ENCODE results near the gene PDZRN4. TPM values are rescaled to one million over a fixed set of nuclear protein-coding genes. Genes with fewer than 3 reads are reported as not detected.

The PDZRN4 gene
- total RNA-seq, 1 experiment from 2014 or later, result not detected

GRCh38 chr12:41589878-41590277 lies 401.8 kb downstream of the PDZRN4 start:
- Histone ChIP-seq H3K36me3 (ENCODE audit: insufficient read depth, low read length, poor library complexity, severe bottlenecking) (no peaks in the 10 kb centered on the region), H3K4me1 (ENCODE audit: insufficient read depth, low read length, poor library complexity, severe bottlenecking) (no peaks in the 10 kb centered on the region), H3K9me3 (ENCODE audit: low read depth, low read length, poor library complexity, severe bottlenecking) (no peaks in the 10 kb centered on the region), H3K27me3 (replicated peaks; ENCODE audit: insufficient read depth, low read depth, low read length, poor library complexity) (no peaks in the 10 kb centered on the region), H3K4me3 (ENCODE audit: low read depth, low read length, poor library complexity, severe bottlenecking) (no peak overlapping the region), H3K27ac (ENCODE audit: low read depth, low read length, poor library complexity, severe bottlenecking) (no peak overlapping the region)
- DNase-seq (ENCODE audit: low spot score), result no peak
- ChIA-PET POLR2A (ENCODE audit: low non-redundant PET) (no interaction called here), CTCF (no interaction called here)
- no TSS peak for BruUV-seq (replicated peaks)
- TF ChIP-seq EZH2 (IDR thresholded peaks at IDR 0.05; ENCODE audit: borderline replicate concordance, low read depth, low read length, poor library complexity, severe bottlenecking) (no peak), CTCF (conservative IDR thresholded peaks at IDR 0.05; ENCODE audit: low read depth, low read length) (no peak)
- intact Hi-C loops (cut with micrococcal nuclease; ENCODE audit: unreplicated experiment), result no loop called here

- no TSS peak for BruUV-seq (replicated peaks)
- Histone ChIP-seq H3K27me3 (replicated peaks; ENCODE audit: insufficient read depth, low read depth, low read length, poor library complexity) (no peaks in the 10 kb centered on the region), H3K36me3 (ENCODE audit: insufficient read depth, low read length, poor library complexity, severe bottlenecking) (no peaks in the 10 kb centered on the region), H3K4me1 (ENCODE audit: insufficient read depth, low read length, poor library complexity, severe bottlenecking) (no peaks in the 10 kb centered on the region), H3K4me3 (ENCODE audit: low read depth, low read length, poor library complexity, severe bottlenecking) (no peak overlapping the region), H3K9me3 (ENCODE audit: low read depth, low read length, poor library complexity, severe bottlenecking) (no peaks in the 10 kb centered on the region), H3K27ac (ENCODE audit: low read depth, low read length, poor library complexity, severe bottlenecking) (no peak overlapping the region)
- ChIA-PET CTCF (no interaction called here), POLR2A (ENCODE audit: low non-redundant PET) (no interaction called here)
- no peak for DNase-seq (ENCODE audit: low spot score)
- intact Hi-C loops (cut with micrococcal nuclease; ENCODE audit: unreplicated experiment), result no loop called here
- TF ChIP-seq CTCF (conservative IDR thresholded peaks at IDR 0.05; ENCODE audit: low read depth, low read length) (no peak), EZH2 (IDR thresholded peaks at IDR 0.05; ENCODE audit: borderline replicate concordance, low read depth, low read length, poor library complexity, severe bottlenecking) (no peak)
Measured at GRCh38 chr12:41596190-41596589, 408.1 kb downstream of the PDZRN4 start.

DNA sequence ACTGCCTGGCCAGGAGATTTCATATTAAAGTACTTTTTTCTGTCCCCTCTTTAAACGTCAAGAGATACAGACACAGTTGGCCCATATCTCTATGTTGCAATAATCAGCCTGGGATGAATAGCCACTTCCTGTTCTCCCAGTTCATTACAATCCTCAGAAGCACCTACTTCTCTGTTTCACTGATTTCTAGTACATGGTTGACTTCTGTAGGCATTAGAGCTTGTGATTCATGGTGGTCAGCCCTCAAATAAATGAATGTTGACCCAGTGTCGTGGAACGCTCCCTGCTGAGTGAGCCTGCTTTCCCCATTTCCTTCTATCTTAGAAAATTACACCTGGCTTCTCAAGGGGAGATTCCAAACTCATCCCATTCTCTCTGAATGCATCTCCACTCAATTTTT lies 416.7 kb downstream of the PDZRN4 start:
- intact Hi-C loops (cut with micrococcal nuclease; ENCODE audit: unreplicated experiment), result no loop called here
- H3K9me3 ChIP-seq (ENCODE audit: low read depth, low read length, poor library complexity, severe bottlenecking), result no peaks in the 10 kb centered on the region
- H3K36me3 ChIP-seq (ENCODE audit: insufficient read depth, low read length, poor library complexity, severe bottlenecking), result no peaks in the 10 kb centered on the region
- H3K4me1 ChIP-seq (ENCODE audit: insufficient read depth, low read length, poor library complexity, severe bottlenecking), result peaks cover 30% of the 10 kb centered on the region
- POLR2A ChIA-PET (ENCODE audit: low non-redundant PET), result no interaction called here
- BruUV-seq (replicated peaks), result no TSS peak
- TF ChIP-seq EZH2 (IDR thresholded peaks at IDR 0.05; ENCODE audit: borderline replicate concordance, low read depth, low read length, poor library complexity, severe bottlenecking), result no peak
- no peak for TF ChIP-seq CTCF (conservative IDR thresholded peaks at IDR 0.05; ENCODE audit: low read depth, low read length)
- no peaks in the 10 kb centered on the region for H3K27me3 ChIP-seq (replicated peaks; ENCODE audit: insufficient read depth, low read depth, low read length, poor library complexity)
- no peak overlapping the region for H3K27ac ChIP-seq (ENCODE audit: low read depth, low read length, poor library complexity, severe bottlenecking)
- CTCF ChIA-PET, result no interaction called here
- peak; percentile 37 for DNase-seq (ENCODE audit: low spot score)
- H3K4me3 ChIP-seq (ENCODE audit: low read depth, low read length, poor library complexity, severe bottlenecking), result no peak overlapping the region
